ENCODE data around the gene CD3G.
"Not testable (repeated sequence)": the region's sequence is repeated elsewhere in the genome, so short reads cannot be mapped to it uniquely, and the experiment has no call there.

Gene CD3G

DNA sequence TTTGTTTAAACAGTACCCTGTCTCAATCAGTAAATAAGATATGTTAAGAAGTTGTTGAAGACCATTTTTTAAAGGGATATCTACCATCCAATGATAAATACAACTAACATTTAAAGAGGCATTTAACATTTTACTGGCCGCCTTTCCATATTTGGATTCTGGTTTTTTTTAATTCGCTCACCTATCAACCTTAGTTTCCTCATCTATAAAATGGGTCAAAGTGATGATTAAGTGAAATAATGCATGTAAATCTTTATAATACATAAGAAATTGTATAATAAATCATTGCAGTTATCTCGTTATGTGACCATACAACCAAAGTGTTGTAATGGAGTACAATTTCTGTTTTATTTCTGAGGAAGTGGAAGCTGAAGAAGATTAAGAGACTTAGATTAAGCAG, 39.5 kb downstream of the CD3G start:
- DNase-seq, result no peak

DNA sequence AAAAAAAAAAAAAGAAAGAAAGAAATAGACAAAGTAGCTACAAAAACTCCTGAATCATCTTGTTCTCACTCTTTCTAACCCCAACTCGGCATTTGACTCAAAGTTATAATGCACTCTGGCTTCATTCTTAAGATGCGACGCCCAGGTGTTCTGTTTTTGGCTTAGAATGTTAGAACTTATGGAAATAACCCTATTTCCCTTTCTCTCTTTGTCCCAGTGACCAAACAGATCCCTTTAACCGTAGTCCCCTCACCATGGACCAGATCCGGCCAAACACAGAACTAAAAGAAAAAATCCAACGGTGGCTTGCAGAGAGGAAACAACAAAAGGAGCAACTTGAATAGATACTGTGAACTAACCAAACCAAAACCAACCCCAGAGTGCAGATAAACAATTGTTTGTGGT, 52.0 kb downstream of the CD3G start:
- peak; percentile 68 for DNase-seq

DNA sequence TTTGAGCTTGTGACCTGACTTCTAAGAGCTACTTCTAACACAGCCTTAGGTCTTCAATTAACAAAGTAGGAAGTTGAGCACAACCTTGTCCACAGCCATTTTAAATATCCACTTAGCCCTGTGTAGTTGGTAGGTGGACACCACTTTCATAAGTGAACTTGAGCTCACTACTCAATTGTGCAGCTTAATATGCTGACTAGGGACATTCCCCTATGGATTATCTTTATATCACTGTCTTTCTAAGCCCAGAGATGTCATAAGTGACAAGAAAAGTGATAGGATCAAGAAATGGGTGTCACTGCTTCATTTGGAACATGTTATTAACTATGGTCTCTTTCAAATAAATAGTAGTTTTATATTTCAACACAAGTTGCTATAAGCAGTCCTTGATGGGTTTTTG, 53.3 kb downstream of the CD3G start:
- DNase-seq, result no peak

DNA sequence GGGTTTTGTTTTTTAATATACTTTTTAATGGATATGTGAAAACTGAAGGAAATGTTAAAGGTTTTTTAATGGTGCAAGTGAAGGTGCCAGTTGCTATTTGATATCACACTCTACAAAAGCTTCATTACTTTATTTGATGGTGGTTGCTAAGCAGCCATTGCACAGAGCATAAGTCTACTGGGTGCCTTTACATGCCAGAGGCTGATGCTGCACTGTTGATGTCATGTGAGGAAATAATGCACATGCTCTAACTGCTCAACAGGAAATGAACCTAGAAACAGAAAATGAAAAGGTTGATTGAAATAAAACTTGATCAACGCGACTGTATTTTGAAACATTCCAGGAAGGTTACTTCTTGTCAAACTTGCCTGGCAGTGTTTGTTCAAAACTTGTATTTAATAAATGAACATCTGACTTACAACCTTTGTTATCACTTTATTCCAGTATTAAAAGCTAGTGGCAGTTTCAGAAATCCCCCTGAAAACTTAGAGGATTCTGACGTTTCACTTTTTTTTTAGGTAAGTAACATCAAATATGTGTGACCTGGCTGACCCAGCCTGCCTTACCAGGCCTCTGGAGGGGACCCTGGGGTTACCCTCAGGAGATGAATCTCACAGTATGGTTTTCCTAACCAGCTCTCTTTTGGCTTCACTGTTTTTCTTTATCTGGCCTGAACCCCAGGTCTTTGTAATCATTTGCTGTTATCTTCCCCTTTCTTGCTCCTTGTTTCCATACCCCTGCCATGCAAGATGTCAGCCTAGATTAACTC, 54.8 kb downstream of the CD3G start:
- DNase-seq, result peak; percentile 82

DNA sequence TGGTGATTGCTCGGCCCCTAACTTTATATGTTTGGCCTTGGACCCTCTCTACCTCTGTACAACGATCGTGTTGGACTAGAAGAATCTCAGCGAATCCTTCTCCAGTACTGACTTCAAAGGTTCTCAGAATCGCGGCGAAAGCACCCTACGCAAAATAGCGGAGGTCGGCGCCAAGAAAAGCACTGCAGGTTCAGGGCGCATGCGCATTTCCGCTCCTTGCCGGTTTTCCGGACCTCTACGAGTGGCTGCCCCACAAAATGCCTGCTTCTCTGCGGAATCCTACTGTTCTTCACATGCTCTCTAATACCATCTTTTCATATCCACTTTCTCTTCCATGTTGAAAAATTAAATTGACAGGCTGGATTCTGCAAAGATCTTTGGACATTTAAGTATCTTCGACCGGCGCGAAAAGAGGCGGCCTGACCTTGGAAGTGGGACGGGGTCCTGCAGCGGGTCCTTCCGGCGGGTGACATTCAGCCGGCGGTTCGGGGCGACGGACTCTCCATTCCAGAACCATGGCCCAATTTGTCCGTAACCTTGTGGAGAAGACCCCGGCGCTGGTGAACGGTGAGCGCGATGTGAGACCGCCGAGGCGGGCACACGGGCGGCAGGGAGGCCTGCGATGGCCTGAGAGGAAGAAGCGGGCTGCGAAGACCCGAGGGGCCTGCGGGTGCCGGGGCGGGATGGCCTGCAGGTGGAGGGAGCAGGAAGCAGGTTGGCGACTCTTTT, 57.2 kb downstream of the CD3G start, which contains the start of gene ATP5MG:
TSS of gene ATP5MG (plus strand) at position 456 of the 729 bp plus-strand sequence. CDS start at position 516, 60 bp downstream.
- DNase-seq, result peak; percentile 93

DNA sequence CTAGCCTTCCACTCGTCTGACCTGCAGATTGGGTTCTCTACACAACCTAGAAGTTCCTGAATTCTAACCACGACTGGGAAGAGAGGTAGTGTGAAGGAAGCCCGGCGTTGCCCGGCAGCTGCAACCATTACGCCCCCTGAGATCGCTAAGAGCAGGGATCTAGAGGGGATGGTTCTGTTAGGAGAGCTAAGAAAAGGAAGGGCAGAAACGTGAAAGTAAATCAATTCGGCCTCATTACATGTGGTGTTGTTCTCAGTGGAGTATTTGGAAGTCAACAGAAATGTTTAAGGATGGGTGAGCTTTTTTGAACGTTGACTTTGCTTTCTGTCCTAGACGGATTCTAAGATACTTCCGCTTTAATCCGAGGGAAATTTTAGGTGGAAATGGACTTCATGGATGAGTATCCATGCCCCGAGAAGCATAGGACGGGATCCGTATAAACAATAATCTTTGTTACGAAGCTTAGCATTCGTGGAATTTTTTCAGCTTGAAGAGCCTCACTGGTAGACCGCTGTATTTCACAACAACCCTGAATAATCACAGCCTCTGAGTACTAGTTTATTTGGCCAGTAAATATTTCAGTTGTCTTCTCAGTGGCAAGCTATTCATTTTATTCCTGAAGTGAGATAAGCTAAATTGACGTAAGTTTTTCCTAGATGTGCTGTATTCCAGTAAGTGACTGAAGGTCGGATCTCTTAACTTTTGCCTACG, 57.9 kb downstream of the CD3G start:
- no peak for DNase-seq

DNA sequence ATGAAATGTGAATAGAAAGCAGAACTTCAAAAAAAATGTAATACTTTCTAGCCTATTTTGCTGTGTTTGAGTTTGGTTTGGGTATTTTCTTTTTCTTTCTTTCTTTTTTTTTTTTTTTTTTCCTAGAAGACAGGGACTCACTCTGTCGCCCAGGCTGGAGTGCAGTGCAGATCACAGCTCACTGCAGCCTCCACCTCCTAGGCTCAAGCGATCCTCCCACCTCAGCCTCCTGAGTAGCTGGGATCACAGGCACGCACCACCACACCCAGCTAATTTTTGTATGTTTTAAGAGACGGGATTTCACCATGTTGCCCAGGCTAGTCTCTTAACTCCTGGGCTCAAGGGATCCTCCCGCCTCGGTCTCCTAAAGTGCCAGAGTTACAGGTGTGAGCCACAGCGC, 58.5 kb downstream of the CD3G start:
- not testable (repeated sequence) for DNase-seq

Measured in activated CD4-positive, alpha-beta T cell treated with anti-CD3 and anti-CD28 coated beads, Interleukin-10, Interleukin-2, amounts not matched to agents 100 ng/mL and 50 ng/mL, durations not matched to agents 16 hours and 8 hours (primary cell).